22Rv1 (cell line): ENCODE data around the gene KCNQ2.

Experiments used
- CTCF ChIP-seq: fragments of 450-650 bp; IDR thresholded peaks from 2 replicates; pipeline ENCODE4 v1.5.1; 2017; ENCODE audit warnings: mild to moderate bottlenecking
- ZFX ChIP-seq: fragments of 450-650 bp; IDR thresholded peaks from 2 replicates; pipeline ENCODE4 v1.6.1; 2017; ENCODE audit warnings: antibody characterized with exemption, borderline replicate concordance

- TF ChIP-seq CTCF, result no peak
- no peak for TF ChIP-seq ZFX
These were observed 19.3 kb upstream of the KCNQ2 start for GRCh38 chr20:63491635-63492230.
